GM21447 (cell line): Measurements from ENCODE around the gene RER1.

Experiments
- ATAC-seq: cut with Tn5 transposase; IDR thresholded peaks from one replicate; pipeline ENCODE4 v1.9.1; 2021; ENCODE audit not compliant: unreplicated experiment

The RER1 gene, protein sequence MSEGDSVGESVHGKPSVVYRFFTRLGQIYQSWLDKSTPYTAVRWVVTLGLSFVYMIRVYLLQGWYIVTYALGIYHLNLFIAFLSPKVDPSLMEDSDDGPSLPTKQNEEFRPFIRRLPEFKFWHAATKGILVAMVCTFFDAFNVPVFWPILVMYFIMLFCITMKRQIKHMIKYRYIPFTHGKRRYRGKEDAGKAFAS

DNA sequence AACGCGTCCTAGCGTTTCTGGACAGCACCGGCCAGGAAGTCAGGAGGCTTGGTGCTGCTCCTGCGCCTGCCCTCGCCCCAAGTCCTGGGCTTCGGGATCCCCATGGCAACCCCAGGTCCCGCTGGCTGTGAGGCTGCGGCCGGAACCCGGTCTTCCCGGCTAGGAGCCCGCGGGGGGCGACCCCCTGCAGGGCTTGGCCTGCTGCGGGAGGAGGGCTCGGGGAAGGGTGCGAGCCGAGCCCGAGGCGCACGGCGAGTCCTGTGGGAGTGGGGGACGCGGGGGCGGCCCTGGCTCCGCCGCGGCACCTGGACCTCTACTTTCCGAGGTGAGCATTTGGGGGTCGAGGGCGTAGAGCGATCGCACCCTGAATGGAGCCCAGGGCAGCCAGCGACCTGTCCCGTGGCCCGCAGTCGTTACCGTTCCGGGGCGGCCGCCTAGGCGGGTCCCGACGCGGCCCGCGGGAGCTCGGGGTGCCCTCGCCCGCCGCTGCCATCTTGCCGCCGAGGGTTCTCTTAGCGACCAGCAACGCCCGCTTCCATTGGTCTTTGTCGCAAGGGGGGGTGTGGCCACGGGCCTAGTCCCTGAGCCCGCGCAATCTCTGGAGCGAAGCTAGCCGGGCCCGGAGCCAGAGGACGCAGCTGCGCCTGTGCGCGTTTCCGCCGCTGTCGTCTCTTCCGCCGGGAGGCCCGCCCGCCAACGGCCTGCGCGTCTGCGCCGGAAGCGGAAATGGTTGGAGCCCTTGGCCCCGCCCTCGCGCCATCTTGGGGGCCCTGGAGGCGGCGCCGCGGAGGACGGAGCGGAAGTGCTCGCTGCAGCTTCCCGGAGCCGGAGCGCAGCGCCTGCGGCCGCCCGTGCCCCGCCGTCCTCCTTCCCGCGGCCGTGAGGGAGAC lies at the start of gene RER1, which contains the start of gene MORN1:
Gene RER1, plus strand, starts transcription at position 801 of the 890 bp plus-strand sequence. CDS start 3,950 bp downstream, outside the sequence.
Gene MORN1, minus strand, starts transcription at position 514 of the 890 bp plus-strand sequence. Its CDS starts 21 bp downstream, at position 493.
- ATAC-seq, result peak; percentile 80

DNA sequence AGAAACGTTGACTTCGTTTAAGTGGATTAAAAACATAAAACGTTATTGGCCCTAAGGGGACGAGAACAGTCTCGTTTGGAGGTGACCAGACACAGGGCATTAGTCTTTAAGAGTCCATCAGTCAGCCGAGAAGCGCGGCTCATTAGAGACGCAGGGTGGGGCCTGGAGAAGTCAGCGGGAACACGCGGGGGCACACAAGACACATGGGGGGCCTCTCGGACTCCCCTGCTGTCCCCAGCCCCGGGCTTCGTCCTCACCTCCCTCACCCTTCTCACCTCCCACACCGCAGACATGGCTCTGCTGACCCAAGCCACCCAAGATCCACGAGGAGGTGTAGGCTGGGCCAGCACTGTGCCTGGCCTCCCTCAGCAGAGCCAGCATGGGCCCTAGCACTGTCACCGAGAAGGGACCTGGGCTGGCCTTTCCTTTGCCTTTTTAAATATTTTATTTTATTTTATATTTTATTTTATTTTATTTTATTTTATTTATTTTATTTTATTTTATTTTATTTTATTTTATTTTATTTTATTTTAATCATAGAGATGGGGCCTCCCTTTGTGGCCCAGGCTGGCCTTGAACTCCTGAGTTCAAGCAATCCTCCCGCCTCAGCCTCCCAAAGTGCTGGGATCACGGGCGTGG lies 49.1 kb upstream of the RER1 start:
- ATAC-seq, result no peak

DNA sequence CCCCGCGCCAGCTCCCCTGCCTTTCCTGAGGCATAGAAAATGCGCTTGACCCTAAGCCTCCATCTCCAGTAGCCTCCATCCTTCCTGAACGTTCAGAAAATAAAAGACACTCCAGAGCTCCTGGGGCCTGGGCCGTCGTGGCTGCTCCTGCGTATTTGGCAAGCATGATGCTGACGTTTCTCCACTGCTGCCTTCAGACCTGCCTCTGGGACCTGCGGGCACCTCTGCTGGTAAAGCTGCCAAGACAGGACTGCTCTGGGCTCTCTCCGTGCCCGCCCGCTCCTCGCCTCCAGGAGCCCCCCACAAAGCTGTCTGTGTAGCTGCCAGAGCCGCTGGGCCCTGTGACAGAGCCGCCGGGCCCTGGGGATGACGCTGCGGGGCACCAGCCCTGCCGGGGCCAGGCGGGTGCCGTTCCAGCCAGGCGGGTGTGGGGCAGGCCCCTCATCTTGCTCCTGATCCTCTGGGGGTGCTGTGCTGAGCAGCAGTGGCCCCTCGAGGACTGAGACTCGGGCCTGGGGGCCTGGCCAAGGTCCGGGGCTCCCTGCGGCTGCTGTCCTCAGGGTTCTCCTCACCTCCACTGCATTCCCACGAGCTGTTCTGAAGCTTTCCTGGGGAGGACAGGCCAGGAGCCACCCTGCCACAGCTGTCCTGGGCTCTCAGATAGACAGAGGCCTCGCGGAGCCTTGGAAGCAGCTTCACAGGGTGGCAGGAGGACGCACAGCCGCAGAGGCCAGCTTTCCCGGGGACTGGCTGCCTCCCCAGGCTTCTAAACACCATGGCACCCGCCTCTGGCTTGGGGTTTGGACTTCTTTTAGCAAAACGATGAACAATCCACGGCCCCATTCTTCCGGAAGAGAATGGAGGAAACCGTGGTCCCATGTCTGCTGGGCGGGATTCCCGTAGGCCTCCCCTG lies 48.4 kb upstream of the RER1 start:
- ATAC-seq, result no peak

DNA sequence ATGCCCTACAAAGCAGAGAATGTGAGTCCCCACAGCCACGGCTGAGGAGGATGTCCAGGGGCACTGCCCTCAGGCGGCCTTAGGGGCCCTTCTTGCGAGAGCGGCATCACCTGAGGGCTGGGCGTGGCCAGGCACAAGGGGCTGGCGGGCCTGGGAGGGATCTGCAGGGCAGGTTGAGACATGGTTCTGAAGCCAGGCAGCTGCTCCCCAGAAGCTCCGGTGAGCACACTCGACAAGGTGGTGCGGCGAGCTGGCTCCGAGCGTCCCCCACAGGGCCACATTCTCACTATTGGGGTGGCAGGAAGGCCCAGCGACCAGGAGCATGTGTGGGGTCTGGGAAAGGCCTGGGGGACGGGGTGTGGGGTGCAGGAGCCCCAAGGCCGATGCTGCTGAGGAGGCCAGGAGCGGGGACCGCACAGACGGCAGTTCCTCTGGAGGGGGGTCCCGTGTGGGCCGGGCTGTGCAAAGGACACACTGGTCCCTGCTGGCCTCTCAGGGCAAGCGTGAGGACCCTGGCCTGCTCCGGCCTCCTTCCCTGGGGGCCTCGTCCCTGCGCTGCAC lies 47.4 kb upstream of the RER1 start:
- no peak for ATAC-seq

DNA sequence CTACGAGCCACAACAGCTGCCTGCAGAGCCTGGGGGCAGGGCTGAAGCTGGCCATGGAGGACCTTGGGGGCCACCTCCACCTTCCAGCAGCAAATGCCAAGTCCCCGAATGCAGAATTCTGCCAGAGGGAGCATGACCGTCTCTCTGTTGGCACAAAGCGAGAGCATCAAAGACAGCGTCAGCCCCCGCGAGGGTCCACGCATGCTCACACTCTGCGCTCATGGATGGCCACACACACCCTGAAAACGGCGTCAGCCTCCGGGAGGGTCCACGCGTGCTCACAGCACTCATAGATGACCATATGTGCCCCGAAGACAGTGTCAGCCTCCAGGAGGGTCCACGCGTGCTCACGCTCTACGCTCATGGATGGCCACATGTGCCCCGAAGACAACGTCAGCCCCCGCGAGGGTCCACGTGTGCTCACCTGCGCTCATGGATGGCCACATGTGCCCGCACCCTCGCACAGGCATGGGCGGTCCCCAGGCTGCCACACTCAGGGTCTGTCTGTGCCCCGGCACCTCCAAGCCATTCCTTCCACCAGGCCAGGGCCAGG lies 46.8 kb upstream of the RER1 start:
- no peak for ATAC-seq

DNA sequence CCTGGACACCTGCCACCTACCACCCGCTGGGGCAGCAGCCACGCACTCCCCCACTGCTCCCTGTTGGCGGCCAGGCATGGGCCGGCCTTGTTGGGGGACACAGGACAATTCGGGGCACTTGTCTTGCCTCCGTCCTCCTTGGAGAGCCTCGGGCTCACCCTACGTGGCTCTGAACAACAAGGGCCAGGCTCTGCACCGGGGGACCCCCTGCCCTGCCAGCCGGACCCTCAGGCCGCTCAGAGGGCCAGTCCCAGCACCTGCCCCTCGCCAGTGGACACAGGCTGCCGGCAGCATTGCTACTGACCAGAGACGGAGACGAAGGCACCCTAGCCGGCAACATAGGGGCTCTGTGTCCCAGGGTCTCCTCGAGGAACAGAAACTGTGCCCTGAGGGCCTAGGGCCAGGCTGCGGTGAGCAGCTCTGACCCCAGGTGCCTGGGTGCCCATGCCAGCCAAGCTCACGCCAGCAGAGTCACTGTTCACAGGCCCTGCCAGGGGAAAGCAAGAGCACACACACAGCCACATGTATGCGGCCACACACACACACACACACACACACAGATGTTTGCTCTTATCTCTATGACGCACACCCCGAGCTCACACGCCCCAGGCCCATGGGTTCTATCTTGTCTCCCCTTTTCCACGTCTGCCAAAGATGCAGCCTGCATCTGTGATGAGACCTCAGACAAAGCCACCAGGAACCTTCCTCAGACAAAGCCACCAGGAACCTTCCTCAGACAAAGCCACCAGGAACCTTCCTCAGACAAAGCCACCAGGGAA lies 46.2 kb upstream of the RER1 start:
- ATAC-seq, result no peak

DNA sequence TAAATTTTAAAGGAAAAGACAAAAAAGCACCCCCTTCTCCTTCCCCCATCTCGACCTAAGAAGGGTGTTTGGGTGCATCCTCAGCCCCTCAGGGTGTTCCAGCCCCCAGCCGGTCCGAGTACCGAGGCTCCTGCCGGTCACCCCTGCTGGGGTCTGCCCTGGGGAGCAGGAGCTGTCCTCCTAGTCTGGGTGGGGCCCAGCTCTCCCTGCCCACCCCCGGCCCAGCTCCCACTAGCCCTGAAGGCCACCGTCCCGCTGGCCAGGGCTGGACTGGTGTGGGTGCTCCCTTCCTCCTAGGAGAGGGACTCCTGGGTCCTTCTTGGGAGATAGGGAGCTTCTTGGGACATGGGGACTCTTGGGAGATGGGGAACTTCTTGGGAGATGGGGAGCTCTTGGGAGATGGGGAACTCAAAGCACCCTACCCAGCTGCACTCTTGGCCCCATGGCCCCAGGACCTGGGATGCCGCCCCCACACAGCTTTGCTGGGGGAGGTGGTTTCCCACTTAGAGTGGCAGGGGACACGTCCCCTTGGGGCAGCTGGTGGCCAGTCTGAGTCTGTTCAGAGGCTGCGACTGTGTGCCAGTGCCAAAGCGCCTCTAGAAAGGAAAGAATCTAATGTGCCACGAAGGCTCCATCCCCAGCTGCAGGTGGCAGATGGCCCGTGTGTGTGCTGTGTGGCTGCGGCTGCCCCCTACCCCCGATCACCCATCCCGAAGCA lies 44.8 kb upstream of the RER1 start:
- no peak for ATAC-seq

DNA sequence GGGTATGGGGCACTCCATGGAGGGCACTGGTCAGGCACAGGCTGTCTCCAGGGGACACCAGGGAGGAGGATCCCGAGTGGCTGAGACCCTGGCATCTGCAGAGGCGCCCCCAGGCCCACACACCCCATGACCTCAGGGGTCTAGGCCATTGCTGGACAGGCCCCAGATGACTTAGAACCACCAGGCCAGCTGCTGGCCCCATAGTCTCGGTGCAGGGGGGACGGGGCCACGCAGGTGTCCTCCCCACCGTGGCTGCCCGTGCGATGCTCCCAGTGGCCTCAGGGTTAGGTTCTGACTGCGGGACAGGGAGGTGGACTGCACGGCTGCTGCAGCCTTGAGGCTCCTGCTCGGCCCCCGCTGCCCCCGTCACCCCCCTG lies 44.2 kb upstream of the RER1 start:
- no peak for ATAC-seq

DNA sequence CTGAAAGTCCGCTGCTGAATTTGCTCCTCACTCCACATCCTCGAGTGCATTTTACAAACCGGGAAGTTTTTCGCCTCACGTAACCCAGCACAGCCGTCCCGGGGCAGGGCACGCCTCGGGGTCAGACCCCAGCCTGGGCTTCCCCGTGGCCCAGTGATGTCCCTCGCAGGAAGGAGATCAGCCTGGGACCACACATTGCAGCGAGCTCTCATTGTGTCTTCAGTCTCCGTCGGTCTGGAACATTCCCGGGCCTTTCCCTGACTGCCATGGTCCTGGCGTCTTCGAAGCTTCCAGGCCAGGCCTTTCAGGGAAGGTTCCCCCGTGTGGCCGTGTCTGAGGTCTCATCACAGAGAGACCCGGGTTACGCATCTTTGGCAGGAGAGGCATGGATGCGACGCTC lies 43.7 kb upstream of the RER1 start:
- ATAC-seq, result no peak

DNA sequence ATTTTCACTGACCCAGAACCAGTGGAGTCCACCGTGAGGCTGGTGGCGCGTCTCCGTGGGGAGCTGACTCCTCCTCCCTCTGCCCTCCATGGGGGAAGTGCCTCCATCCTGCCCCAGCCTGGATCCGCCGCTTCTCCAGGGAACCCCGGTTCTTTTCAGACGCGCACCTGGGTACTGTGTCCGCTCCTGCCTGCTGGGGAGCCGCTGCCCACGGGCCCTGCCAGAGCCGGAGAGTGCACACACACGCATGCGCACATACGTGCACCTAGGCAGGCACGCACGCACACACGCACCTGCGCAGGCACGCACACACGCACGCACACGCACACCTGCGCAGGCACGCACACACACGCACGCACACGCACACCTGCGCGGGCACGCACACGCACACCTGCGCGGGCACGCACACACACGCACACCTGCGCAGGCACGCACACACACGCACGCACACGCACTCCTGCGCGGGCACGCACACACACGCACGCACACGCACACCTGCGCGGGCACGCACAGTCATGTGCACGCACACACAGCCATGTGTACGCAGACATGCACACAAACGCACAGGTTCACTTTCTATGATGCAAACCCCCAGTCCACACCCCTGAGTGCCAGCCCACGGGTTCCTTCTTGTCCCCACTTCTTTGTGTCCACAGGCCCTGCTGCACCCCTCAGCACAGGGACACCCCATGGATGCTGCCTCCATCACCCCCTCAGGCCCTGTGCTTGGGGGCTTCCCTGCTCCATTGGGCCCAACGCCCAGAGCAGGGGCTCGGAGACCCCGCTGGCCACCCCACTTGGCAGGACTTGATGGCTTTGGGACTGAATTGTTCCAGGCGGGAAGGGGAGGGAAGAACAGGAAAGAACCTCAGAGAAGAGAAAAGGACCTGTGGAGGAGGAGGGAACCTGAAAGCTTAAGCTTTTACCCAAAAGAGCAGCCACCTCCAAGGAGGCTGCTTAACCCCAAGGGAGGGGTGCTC lies 43.0 kb upstream of the RER1 start:
- ATAC-seq, result no peak

DNA sequence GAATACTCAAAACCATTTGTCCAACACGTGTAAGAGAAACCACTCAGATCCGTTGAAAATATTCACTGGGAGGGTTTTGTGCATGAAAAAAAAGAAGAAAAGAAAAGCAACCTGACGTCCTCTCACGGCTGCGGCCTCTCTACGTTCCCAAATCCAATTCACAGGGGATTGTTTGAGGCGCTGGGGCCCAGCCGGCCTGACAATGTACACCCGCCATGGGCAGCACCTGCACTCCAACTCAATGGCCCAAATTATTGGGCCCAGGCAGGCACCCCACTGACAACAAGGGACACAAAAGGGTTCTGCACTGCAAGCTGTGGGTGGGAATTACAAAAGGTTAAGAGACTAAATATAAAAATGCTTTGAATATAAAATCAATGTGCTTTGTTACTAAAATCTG lies 41.8 kb upstream of the RER1 start:
- ATAC-seq, result no peak

DNA sequence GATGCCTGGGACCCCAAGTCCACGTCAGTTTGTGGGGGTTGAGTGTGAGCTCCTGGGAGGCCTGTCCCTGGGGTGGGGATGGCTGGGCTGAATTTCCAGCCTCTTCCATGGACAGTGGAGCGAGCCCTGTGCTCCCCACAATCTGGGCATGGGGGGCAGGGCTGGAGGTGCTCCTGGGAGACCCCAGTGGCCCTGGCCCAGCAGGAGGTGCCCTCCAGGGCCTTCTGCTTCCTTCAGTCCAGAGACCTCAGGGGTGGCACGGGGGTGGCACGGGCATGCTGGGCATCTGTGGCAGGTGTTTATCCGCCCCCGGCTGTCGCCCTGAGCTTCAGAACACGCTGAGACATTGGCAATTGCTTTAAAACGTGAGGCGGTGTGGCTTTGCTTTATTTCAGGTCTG lies 41.1 kb upstream of the RER1 start:
- ATAC-seq, result no peak

DNA sequence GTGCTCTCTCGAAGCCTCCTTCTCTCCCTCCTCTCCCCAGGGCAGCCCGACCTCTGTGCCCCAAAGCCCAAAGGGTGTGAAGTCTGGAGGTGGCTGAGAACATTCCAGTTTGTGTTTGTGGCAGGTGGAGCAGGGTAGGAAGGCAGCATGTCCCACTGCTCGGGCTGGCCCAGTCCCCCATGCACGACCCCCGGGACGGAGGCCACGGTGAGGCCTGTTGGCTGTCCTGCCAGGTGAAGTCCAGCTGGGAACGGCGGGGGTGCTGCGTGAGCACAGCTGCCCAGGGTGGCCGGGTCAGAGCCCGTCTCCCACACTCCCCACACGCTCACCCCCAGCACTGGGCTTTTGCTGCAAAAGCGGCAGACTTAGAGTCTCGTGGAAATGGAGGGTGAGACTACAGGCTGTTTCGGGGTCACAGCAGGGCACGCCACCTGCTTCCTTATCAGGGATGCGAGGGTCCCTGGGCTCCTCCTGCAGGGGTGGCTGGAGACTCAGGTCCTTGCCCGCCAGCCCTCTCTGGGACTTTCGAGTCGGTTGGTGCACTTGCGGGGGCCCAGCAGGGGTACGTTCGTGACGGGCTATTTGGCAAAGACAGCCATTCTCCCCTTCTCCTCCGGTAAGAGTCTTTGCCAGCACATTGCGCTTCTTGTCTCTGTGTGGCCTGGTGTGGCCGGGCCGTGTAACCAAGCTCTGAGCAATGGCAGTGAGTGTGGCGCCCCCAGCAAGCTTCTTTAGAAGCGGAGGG lies 40.6 kb upstream of the RER1 start:
- no peak for ATAC-seq

DNA sequence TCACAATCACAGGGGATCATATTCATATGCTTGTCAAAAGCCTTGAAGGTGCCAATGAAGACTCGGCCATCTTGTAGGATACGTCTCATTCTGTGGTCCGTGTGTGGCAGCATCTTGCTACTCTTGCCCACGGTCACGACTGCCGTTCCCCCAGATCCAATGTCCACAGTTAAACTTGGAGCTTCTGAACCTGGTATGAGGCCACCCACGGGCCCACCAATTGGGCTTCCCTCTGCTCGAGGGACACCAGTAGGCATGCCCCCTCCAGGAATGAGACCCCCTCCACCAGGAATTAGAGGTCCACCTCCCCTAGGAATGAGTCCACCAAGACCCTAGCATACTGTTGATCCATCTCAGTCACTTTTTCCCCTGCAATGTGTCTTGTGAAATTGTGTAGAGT lies 39.9 kb upstream of the RER1 start:
- no peak for ATAC-seq

DNA sequence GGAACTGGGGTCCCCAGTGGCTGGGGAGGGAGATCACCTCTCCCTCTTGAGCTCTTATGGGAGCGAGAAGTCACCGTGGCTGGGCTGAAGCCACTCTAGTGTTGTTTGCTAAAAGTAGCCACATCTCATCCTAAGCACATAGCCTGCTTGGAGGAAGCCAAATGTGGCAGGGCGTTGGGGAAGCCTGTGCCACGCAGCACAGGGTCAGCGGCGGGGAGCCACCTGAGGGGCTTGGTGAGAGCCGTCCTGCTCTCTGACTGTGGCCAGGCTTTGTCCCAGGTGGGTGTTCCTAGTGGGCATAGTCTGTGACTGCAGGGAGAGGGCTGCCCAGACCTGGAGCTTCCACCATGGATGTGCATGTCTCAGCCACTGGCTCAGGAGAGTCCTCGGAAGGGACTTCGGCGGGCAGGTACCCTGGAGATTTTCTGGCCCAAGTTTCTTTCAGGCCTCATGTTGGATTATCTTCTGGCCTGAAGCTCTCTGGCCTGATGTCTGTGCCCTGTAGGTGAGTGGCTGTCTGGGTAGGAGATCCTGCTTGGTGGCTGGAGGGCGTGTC lies 39.2 kb upstream of the RER1 start:
- ATAC-seq, result no peak

DNA sequence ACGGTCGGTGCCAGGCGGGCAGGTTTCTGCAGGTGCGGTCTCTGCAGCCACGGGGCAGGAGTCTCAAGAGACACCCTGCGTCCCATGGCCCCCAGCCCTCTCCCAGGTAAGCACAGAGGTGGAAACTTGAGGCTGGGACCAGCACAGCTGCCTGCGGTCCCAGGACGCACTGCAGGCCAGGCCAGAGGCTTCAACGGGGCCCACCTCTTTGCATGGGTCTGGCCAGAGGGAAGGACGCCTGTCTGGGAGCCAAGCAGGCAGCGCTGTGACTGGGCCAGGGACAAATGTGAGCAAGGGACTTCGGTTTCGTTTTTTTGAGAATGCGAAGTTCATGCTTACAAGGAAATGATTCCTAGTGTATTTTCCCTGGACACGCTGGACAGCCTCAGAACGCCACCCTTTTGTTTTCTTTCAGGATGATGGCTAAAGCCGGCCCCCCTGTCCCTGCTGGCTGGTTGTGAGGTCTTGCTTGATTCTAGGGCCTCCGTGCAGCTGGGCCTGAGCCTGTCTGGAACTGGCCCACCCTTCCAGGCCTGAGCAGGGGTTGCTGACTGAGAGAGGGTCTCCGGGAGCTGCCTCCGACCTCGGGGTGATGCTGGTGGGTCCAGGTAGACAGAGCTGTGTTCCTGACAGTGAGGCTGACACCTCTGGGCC lies 38.6 kb upstream of the RER1 start:
- no peak for ATAC-seq
